GM21526 (cell line): ENCODE results near the gene PGS1.

Source experiments
- ATAC-seq: cut with Tn5 transposase; IDR thresholded peaks from one replicate; pipeline ENCODE4 v1.9.1; 2021; ENCODE audit warnings: moderate library complexity; ENCODE audit not compliant: unreplicated experiment, low FRiP score

PGS1 gene

GRCh38 chr17:78384479-78385175, 6.2 kb downstream of the PGS1 start:
- no peak for ATAC-seq

- ATAC-seq = peak; percentile 43
Measured at GRCh38 chr17:78387977-78388941, 9.8 kb downstream of the PGS1 start.

- ATAC-seq = no peak
Measured at GRCh38 chr17:78390241-78391050, 12.0 kb downstream of the PGS1 start.

- ATAC-seq = no peak
Measured at GRCh38 chr17:78391051-78391431, 12.6 kb downstream of the PGS1 start.

- ATAC-seq = no peak
Measured at GRCh38 chr17:78391843-78392242, 13.4 kb downstream of the PGS1 start.

- ATAC-seq = no peak
Measured at GRCh38 chr17:78392295-78392694, 13.8 kb downstream of the PGS1 start.

- ATAC-seq = no peak
Measured at GRCh38 chr17:78393575-78393974, 15.1 kb downstream of the PGS1 start.

GRCh38 chr17:78394209-78394608, 15.8 kb downstream of the PGS1 start:
- ATAC-seq = no peak

GRCh38 chr17:78395155-78395554, 16.7 kb downstream of the PGS1 start:
- ATAC-seq = no peak

- no peak for ATAC-seq
Measured at GRCh38 chr17:78396441-78397337, 18.2 kb downstream of the PGS1 start.

- no peak for ATAC-seq
Measured at GRCh38 chr17:78397681-78398101, 19.2 kb downstream of the PGS1 start.

GRCh38 chr17:78398390-78398789, 19.9 kb downstream of the PGS1 start:
- no peak for ATAC-seq

GRCh38 chr17:78399028-78399692, 20.7 kb downstream of the PGS1 start:
- ATAC-seq = no peak

GRCh38 chr17:78399693-78400144, 21.3 kb downstream of the PGS1 start:
- no peak for ATAC-seq

GRCh38 chr17:78400581-78401240, 22.3 kb downstream of the PGS1 start:
- no peak for ATAC-seq

GRCh38 chr17:78401246-78401645, 22.8 kb downstream of the PGS1 start:
- no peak for ATAC-seq

- ATAC-seq = no peak
Measured at GRCh38 chr17:78401891-78402290, 23.4 kb downstream of the PGS1 start.

- no peak for ATAC-seq
Measured at GRCh38 chr17:78403822-78404221, 25.4 kb downstream of the PGS1 start.

GRCh38 chr17:78406396-78406795, 27.9 kb downstream of the PGS1 start:
- no peak for ATAC-seq
